Sigmoid colon (tissue), 7 donors: ENCODE results near the gene MTX3. TPM values are rescaled to one million over a fixed set of nuclear protein-coding genes. Genes with fewer than 3 reads are reported as not detected.

Experiments
- DNase-seq: peaks from one replicate; pipeline ENCODE4 v3.0.0-alpha.2; 2019
- H3K27ac ChIP-seq, 4 donors: fragments of 200-600 bp; sonication (generic); one replicate each; pipeline ENCODE4 v1.5.1; 2016 to 2019; ENCODE audit warnings: mild to moderate bottlenecking in 1 of 4
- H3K27me3 ChIP-seq, 3 donors: fragments of 200-600 bp; sonication (generic); one replicate each; pipeline ENCODE4 v1.5.1; 2019; ENCODE audit warnings: mild to moderate bottlenecking in 1 of 3
- H3K36me3 ChIP-seq, 4 donors: fragments of 200-600 bp; sonication (generic); one replicate each; pipeline ENCODE4 v1.5.1; 2016 to 2019
- H3K4me1 ChIP-seq, 4 donors: fragments of 200-600 bp; sonication (generic); one replicate each; pipeline ENCODE4 v1.5.1; 2017 to 2019
- H3K4me3 ChIP-seq, 4 donors: fragments of 200-600 bp; sonication (generic); one replicate each; pipeline ENCODE4 v1.5.1; 2017 to 2019; ENCODE audit warnings: mild to moderate bottlenecking in 2 of 4, moderate library complexity in 1 of 4
- H3K9me3 ChIP-seq, 4 donors: fragments of 200-600 bp in 3 of 4; sonication (generic) in 3 of 4; one replicate each; pipeline versions ENCODE4 v1.5.1 to v1.6.1; 2013 to 2019
- EP300 ChIP-seq, 4 donors: sonication (generic); formaldehyde crosslinking; IDR thresholded peaks; one replicate each; pipeline ENCODE4 v1.6.1; 2017; ENCODE audit warnings: antibody characterized with exemption in 4 of 4
- POLR2A ChIP-seq, 2 donors: fragments of 450-650 bp; IDR thresholded peaks; one replicate each; pipeline ENCODE4 v1.6.1; 2016; ENCODE audit warnings: antibody characterized with exemption in 2 of 2, mild to moderate bottlenecking in 2 of 2, moderate library complexity in 2 of 2
- POLR2AphosphoS5 ChIP-seq, 4 donors: sonication (generic); formaldehyde crosslinking; IDR thresholded peaks; one replicate each; pipeline ENCODE4 v1.6.1; 2017; ENCODE audit warnings: antibody characterized with exemption in 4 of 4
- WGBS, 2 donors: extraction: QIAGEN DNeasy Blood & Tissue Kit; methylation state at CpG; one replicate each; pipeline ENCODE4 v1.1.7; 2013; 5-methylcytosine and 5-hydroxymethylcytosine counted together
- intact Hi-C: fragments of 100-400 bp; cut with DNase I; formaldehyde crosslinking; loops from one replicate; pipeline ENCODE4 v1.15.1; 2023
- polyA plus RNA-seq, 3 donors: library from polyadenylated mRNA; stranded (reverse); fragments of 200-250 nt; gene quantifications; one replicate each; pipeline ENCODE4 v1.2.3, GENCODE V29; 2013
- total RNA-seq, 4 donors: library from RNA; depleted of rRNA; stranded (reverse); fragments of >200 nt; gene quantifications; one replicate each; pipeline ENCODE4 v1.1.0, GENCODE V29; 2016
- TF ChIP-seq, protein P1 (sequence below), 4 experiments: fragments of 450-650 bp in 3 of 4; fragments of 200-600 bp in 1 of 4; IDR thresholded peaks; one replicate each; pipeline ENCODE4 v1.5.1; 2016 to 2019; ENCODE audit warnings: antibody characterized with exemption in 4 of 4, mild to moderate bottlenecking in 3 of 4, moderate library complexity in 2 of 4
- donor health status: healthy with polysubstance abuse.
- donor health status: Bipolar disorder and iron deficiency.
- donor health status: healthy.

Gene MTX3
- total RNA-seq (10 to 100 TPM; 14.5 to 18.3 (median 17.1) TPM), polyA plus RNA-seq (1 to 10 TPM; 1.8 to 6.1 (median 2.1) TPM)

GRCh38 chr5:79990598-79991507, at the start of gene MTX3:
Gene MTX3 (minus strand): TSS chr5:79991262. CDS start chr5:79991238, 24 bp downstream.
- no peaks in the 10 kb centered on the region for H3K27me3 ChIP-seq
- TF ChIP-seq POLR2AphosphoS5 (IDR thresholded peaks at IDR 0.05), result peak; percentile 38 to 80 (median 73)
- no peak for TF ChIP-seq EP300 (IDR thresholded peaks at IDR 0.05)
- TF ChIP-seq POLR2A (IDR thresholded peaks at IDR 0.05), result peak in 1 of 2 donors; percentile 38
- peak within 1 kb of the TSS; percentile 64 to 90 (median 88) for H3K4me3 ChIP-seq
- H3K4me1 ChIP-seq, result peaks cover 0 to 18% (median 17%) of the 10 kb centered on the region in 4 donors
- H3K9me3 ChIP-seq, result no peaks in the 10 kb centered on the region
- 3 to 4% methylated on average over 50 of the region's 50 CpGs for WGBS, 2 donors
- peak within 1 kb of the TSS; percentile 76 to 82 (median 78) for H3K27ac ChIP-seq
- DNase-seq, result peak; percentile 89
- intact Hi-C loops, result loop anchor here (2.0 to 10.0 kb wide), 3 partner anchors 91 to 378 kb away; partner anchors contain the start of gene TENT2
- H3K36me3 ChIP-seq, result peaks cover 0 to 34% (median 9%) of the 10 kb centered on the region in 4 donors

DNA sequence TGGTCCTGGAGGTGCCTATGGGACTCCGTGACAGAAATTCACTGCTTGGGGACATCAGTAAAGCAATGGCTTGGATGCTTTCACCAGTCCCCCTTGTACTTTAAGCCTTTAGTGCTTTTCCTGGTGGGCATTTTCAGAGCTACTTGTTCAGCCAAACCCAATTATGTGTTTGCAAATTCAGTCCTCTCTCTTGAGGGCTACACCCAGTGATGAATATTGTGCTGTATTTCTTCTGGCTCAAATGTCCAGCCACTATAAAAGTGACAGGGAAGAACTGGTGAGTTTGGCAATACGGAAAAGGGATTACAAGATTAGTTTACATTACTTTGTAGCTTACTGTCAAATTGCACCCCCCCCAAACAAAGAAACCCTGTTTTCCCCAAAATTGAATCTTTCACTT, 48.6 kb upstream of the MTX3 start:
- no peak overlapping the region for H3K4me3 ChIP-seq
- peaks cover 11 to 27% (median 22%) of the 10 kb centered on the region in 3 donors for H3K27me3 ChIP-seq
- TF ChIP-seq, protein P1, sequence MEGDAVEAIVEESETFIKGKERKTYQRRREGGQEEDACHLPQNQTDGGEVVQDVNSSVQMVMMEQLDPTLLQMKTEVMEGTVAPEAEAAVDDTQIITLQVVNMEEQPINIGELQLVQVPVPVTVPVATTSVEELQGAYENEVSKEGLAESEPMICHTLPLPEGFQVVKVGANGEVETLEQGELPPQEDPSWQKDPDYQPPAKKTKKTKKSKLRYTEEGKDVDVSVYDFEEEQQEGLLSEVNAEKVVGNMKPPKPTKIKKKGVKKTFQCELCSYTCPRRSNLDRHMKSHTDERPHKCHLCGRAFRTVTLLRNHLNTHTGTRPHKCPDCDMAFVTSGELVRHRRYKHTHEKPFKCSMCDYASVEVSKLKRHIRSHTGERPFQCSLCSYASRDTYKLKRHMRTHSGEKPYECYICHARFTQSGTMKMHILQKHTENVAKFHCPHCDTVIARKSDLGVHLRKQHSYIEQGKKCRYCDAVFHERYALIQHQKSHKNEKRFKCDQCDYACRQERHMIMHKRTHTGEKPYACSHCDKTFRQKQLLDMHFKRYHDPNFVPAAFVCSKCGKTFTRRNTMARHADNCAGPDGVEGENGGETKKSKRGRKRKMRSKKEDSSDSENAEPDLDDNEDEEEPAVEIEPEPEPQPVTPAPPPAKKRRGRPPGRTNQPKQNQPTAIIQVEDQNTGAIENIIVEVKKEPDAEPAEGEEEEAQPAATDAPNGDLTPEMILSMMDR (IDR thresholded peaks at IDR 0.05), result no peak
- TF ChIP-seq POLR2AphosphoS5 (IDR thresholded peaks at IDR 0.05) (no peak), POLR2A (IDR thresholded peaks at IDR 0.05) (no peak), EP300 (IDR thresholded peaks at IDR 0.05) (no peak)
- intact Hi-C loops, result no loop called here
- peak overlapping the region in 1 of 4 donors; percentile 19 for H3K27ac ChIP-seq
- DNase-seq, result no peak
- WGBS, 2 donors, result 63 to 74% methylated on average over 2 of the region's 2 CpGs
- no peaks in the 10 kb centered on the region for H3K36me3 ChIP-seq
- H3K4me1 ChIP-seq, result peaks cover 0 to 5% (median 2%) of the 10 kb centered on the region in 4 donors
- no peaks in the 10 kb centered on the region for H3K9me3 ChIP-seq

DNA sequence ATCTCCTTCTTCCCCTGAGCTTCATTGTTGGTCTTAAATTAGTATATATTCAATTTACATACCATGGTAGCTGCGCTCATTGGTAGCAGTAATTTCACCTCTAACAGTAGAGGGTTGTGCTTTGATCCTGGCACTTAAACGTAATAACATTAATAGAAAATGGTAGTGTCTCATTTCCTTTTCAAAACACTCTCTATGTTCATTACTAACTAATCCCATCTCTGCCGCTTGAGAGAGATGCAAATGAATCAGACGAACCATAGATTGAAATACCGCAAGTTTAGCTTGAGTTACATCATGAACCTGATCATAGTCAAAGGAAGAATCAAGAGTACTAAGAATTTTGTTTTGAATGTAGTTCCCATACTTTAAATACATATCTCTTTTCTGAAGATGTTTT, 46.3 kb upstream of the MTX3 start:
- H3K27ac ChIP-seq, result no peak overlapping the region
- TF ChIP-seq POLR2A (IDR thresholded peaks at IDR 0.05) (no peak), POLR2AphosphoS5 (IDR thresholded peaks at IDR 0.05) (no peak), EP300 (IDR thresholded peaks at IDR 0.05) (no peak)
- TF ChIP-seq, protein P1 (IDR thresholded peaks at IDR 0.05), result no peak
- intact Hi-C loops, result no loop called here
- H3K36me3 ChIP-seq, result no peaks in the 10 kb centered on the region
- peaks cover 0 to 5% (median 2%) of the 10 kb centered on the region in 4 donors for H3K4me1 ChIP-seq
- H3K9me3 ChIP-seq, result no peaks in the 10 kb centered on the region
- no peak for DNase-seq
- H3K4me3 ChIP-seq, result peak overlapping the region in 1 of 4 donors; percentile 45
- peaks cover 11 to 50% (median 31%) of the 10 kb centered on the region in 3 donors for H3K27me3 ChIP-seq
- WGBS, 2 donors, result 79 to 82% methylated on average over 5 of the region's 5 CpGs

DNA sequence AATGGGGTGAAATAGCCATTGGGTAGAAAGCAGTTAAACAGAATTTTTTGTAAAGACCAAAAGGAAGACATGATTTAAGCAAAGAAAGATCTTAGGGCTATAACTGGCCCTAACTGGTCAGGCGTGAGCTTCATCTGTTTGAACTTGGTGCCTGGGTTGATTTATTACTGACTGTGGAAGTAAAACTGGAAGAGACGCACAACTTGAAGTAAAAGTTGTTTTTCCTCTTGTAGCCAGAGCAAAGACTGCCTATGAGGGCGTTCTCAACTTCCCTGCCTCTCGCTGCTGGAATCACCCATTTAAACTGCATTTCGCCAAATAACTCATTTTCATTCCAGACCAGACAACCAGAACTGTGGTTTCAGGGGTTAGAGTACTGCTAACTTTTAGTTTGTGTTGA, 45.6 kb upstream of the MTX3 start:
- Histone ChIP-seq H3K27ac (no peak overlapping the region), H3K4me3 (peak overlapping the region in 2 of 4 donors; percentile 0 to 45), H3K4me1 (peaks cover 0 to 5% (median 2%) of the 10 kb centered on the region in 4 donors), H3K9me3 (no peaks in the 10 kb centered on the region), H3K36me3 (no peaks in the 10 kb centered on the region), H3K27me3 (peaks cover 11 to 52% (median 31%) of the 10 kb centered on the region in 3 donors)
- WGBS, 2 donors, result 72 to 73% methylated on average over 5 of the region's 5 CpGs
- intact Hi-C loops, result no loop called here
- no peak for DNase-seq
- TF ChIP-seq POLR2A (IDR thresholded peaks at IDR 0.05) (no peak), EP300 (IDR thresholded peaks at IDR 0.05) (no peak), POLR2AphosphoS5 (IDR thresholded peaks at IDR 0.05) (no peak)

GRCh38 chr5:80035839-80036238, 44.8 kb upstream of the MTX3 start:
- intact Hi-C loops, result no loop called here
- H3K4me3 ChIP-seq, result peak overlapping the region; percentile 16 to 45 (median 34)

More at GRCh38 chr5:80035839-80036238, 44.8 kb upstream of the MTX3 start:
- Histone ChIP-seq H3K4me1 (peaks cover 0 to 5% (median 2%) of the 10 kb centered on the region in 4 donors), H3K27ac (peak overlapping the region in 2 of 4 donors; percentile 39 to 49), H3K27me3 (peaks cover 11 to 54% (median 31%) of the 10 kb centered on the region in 3 donors), H3K36me3 (no peaks in the 10 kb centered on the region), H3K9me3 (no peaks in the 10 kb centered on the region)
- no peak for DNase-seq
- TF ChIP-seq POLR2A (IDR thresholded peaks at IDR 0.05) (no peak), POLR2AphosphoS5 (IDR thresholded peaks at IDR 0.05) (no peak), EP300 (IDR thresholded peaks at IDR 0.05) (no peak)
- TF ChIP-seq, protein P1 (IDR thresholded peaks at IDR 0.05), result no peak
- WGBS, 2 donors, result 75 to 77% methylated on average over 7 of the region's 7 CpGs
